ENCODE results near the gene KCNMA1.

DNA sequence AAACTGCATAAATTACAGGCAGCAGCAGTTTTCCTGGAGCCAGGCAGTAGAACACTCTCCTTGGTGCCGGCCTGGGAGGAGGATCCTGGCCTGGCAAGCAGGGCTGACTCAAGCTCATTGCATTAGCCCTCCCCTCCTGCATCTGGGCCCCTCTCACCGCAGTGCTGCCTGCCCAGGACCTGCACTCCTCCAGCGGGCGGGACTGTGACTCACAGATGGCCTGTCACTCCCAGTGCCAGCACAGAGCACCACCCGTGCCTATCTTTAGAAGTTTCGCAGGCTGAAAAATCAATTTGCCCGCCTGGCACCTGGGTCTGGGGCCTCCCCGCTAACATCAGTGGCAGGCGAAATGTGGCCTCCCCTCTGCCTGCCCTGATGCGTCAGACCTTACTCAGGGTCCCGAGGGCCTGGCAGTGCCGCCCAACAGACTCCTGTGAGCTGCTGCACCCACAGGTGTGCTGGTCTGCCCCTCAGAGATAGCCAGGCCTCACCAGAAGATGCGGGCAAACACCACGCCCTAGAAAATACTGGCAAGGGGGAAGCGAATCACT, 123.8 kb downstream of the KCNMA1 start:
- TF ChIP-seq FOXM1 (IDR thresholded peaks at IDR 0.05; ENCODE audit: borderline replicate concordance, low read depth) (no peak), ZBTB7A (IDR thresholded peaks at IDR 0.05; ENCODE audit: low read depth) (no peak), RAD21 (IDR thresholded peaks at IDR 0.05; ENCODE audit: low read depth) (no peak), EP300 (IDR thresholded peaks at IDR 0.05; ENCODE audit: borderline replicate concordance) (no peak)

Measured in Ishikawa (cell line).